Neuronal stem cell (in vitro differentiated cells): Measurements from ENCODE around the gene DMKN.
"Not testable (repeated sequence)": the region's sequence is repeated elsewhere in the genome, so short reads cannot be mapped to it uniquely, and the experiment has no call there.

Experiments
- DNase-seq: peaks from one replicate; pipeline ENCODE4 v3.0.0-alpha.2; 2013; ENCODE audit warnings: low spot score
- H2AFZ ChIP-seq: one replicate; pipeline ENCODE4 v1.6.1; 2013; ENCODE audit warnings: mild to moderate bottlenecking, low read length, inconsistent platforms
- H2AK5ac ChIP-seq: 2 replicates; pipeline ENCODE4 v1.6.1; 2013; ENCODE audit warnings: low read depth, mild to moderate bottlenecking, inconsistent platforms, low read length, moderate library complexity, mixed read lengths
- H2BK120ac ChIP-seq: 2 replicates; pipeline ENCODE4 v1.6.1; 2013; ENCODE audit warnings: low read depth, mild to moderate bottlenecking, inconsistent platforms, low read length, moderate library complexity, mixed read lengths
- H2BK12ac ChIP-seq: one replicate; pipeline ENCODE4 v1.6.1; 2013; ENCODE audit warnings: low read length, inconsistent platforms
- H2BK15ac ChIP-seq: 2 replicates; pipeline ENCODE4 v1.6.1; 2013; ENCODE audit warnings: mild to moderate bottlenecking, low read length, inconsistent platforms, mixed read lengths
- H2BK5ac ChIP-seq: one replicate; pipeline ENCODE4 v1.6.1; 2013; ENCODE audit warnings: inconsistent platforms, mild to moderate bottlenecking, low read length, moderate library complexity
- H3K14ac ChIP-seq: one replicate; pipeline ENCODE4 v1.6.1; 2013; ENCODE audit warnings: low read length, inconsistent platforms
- H3K18ac ChIP-seq: 2 replicates; pipeline ENCODE4 v1.6.1; 2013; ENCODE audit warnings: low read length, inconsistent platforms
- H3K23ac ChIP-seq: 2 replicates; pipeline ENCODE4 v1.6.1; 2013; ENCODE audit warnings: low read depth, mild to moderate bottlenecking, mixed read lengths, low read length, inconsistent platforms; ENCODE audit not compliant: poor library complexity
- H3K27ac ChIP-seq: replicated peaks from 3 replicates; pipeline ENCODE4 v1.5.1; 2013; ENCODE audit warnings: low read length, inconsistent platforms
- H3K27me3 ChIP-seq, 3 experiments: 2 replicates each; pipeline ENCODE4 v1.6.1; 2013; ENCODE audit warnings: low read length in 3 of 3, mild to moderate bottlenecking in 2 of 3, inconsistent platforms in 1 of 3, low read depth in 1 of 3, mixed read lengths in 1 of 3, moderate library complexity in 1 of 3; ENCODE audit not compliant: control insufficient read depth in 3 of 3, insufficient read depth in 3 of 3
- H3K36me3 ChIP-seq, 2 donors: replicated peaks in 1 of 2; 2 replicates each; pipeline ENCODE4 v1.6.1; 2013; ENCODE audit warnings: low read length in 2 of 2; ENCODE audit not compliant: control insufficient read depth in 2 of 2, insufficient read depth in 2 of 2
- H3K4ac ChIP-seq: 2 replicates; pipeline ENCODE4 v1.6.1; 2013; ENCODE audit warnings: inconsistent platforms, mild to moderate bottlenecking, low read length, moderate library complexity
- H3K4me1 ChIP-seq, 2 donors: 1 replicate in 1 of 2; 2 replicates in 1 of 2; pipeline ENCODE4 v1.6.1; 2013; ENCODE audit warnings: low read length in 2 of 2, low read depth in 1 of 2; ENCODE audit not compliant: control insufficient read depth in 2 of 2, insufficient read depth in 1 of 2
- H3K4me2 ChIP-seq: one replicate; pipeline ENCODE4 v1.6.1; 2013; ENCODE audit warnings: mild to moderate bottlenecking, low read length, inconsistent platforms; ENCODE audit not compliant: insufficient read depth, poor library complexity, severe bottlenecking
- H3K4me3 ChIP-seq, 2 donors: 2 replicates each; pipeline ENCODE4 v1.5.1; 2013; ENCODE audit warnings: low read length in 2 of 2, mild to moderate bottlenecking in 2 of 2, inconsistent platforms in 1 of 2, moderate library complexity in 1 of 2
- H3K79me1 ChIP-seq: one replicate; pipeline ENCODE4 v1.6.1; 2013; ENCODE audit warnings: low read depth, mild to moderate bottlenecking, inconsistent platforms, low read length, moderate library complexity
- H3K9ac ChIP-seq: one replicate; pipeline ENCODE4 v1.6.1; 2013; ENCODE audit warnings: mild to moderate bottlenecking, low read depth, low read length, inconsistent platforms; ENCODE audit not compliant: poor library complexity
- H3K9me3 ChIP-seq, 2 donors: replicated peaks in 1 of 2; 2 replicates each; pipeline versions ENCODE3 to v1.6.1; 2013; ENCODE audit warnings: low read length in 2 of 2, mild to moderate bottlenecking in 2 of 2, inconsistent platforms in 1 of 2, low read depth in 1 of 2, mixed read lengths in 1 of 2, moderate library complexity in 1 of 2; ENCODE audit not compliant: control insufficient read depth in 2 of 2, insufficient read depth in 1 of 2
- H4K8ac ChIP-seq: one replicate; pipeline ENCODE4 v1.6.1; 2013; ENCODE audit warnings: low read depth, mild to moderate bottlenecking, inconsistent platforms, low read length, moderate library complexity
- H4K91ac ChIP-seq: one replicate; pipeline ENCODE4 v1.6.1; 2013; ENCODE audit warnings: low read length, low read depth, mild to moderate bottlenecking, inconsistent platforms; ENCODE audit not compliant: poor library complexity
- WGBS, 2 donors: extraction: QIAGEN DNeasy Blood & Tissue Kit; methylation state at CpG; one replicate each; pipeline ENCODE4 v1.1.7; 2013; ENCODE audit warnings: missing lambda C conversion rate in 2 of 2, mixed read lengths in 1 of 2; ENCODE audit not compliant: insufficient read length in 2 of 2, insufficient replicate concordance in 1 of 2; ENCODE audit errors: extremely low coverage in 2 of 2; 5-methylcytosine and 5-hydroxymethylcytosine counted together

The DMKN gene

DNA sequence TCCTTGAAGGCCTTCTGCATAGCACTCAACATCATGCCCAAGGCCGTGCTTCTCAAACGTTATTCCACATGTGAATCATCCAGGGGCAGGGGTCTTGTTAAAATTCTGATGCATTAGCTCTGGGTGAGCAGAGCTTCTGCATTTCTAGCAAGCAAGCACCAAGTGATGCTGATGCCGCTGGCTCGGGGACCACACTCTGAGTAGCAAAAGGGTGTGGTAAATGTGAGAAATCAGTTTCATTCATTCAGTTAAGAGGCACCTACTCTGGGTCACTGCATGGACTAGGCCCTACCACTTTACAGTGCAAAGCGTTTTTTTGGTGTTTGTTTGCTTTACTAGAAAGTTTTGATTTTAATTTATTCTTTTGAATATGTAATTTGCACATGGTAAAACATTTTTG lies 30.4 kb downstream of the DMKN start:
- Histone ChIP-seq H3K18ac (no peak overlapping the region), H3K4me3 (no peak overlapping the region), H2BK12ac (no peak overlapping the region), H3K9me3 (no peaks in the 10 kb centered on the region), H2BK5ac (no peak overlapping the region), H3K9ac (no peak overlapping the region), H3K4me2 (no peak overlapping the region), H4K8ac (no peak overlapping the region), H3K4ac (no peak overlapping the region), H3K27me3 (peaks cover 0 to 18% (median 0%) of the 10 kb centered on the region in 3 experiments), H3K23ac (no peak overlapping the region), H2BK120ac (no peak overlapping the region), H3K14ac (no peak overlapping the region), H2AFZ (no peak overlapping the region), H3K4me1 (no peaks in the 10 kb centered on the region), H2AK5ac (no peak overlapping the region), H2BK15ac (no peak overlapping the region), H4K91ac (no peak overlapping the region), H3K27ac (no peak overlapping the region), H3K79me1 (no peaks in the 10 kb centered on the region), H3K36me3 (no peaks in the 10 kb centered on the region)
- WGBS, 2 donors = no CpG with 5 or more reads among the region's 5 CpGs
- DNase-seq = no peak

DNA sequence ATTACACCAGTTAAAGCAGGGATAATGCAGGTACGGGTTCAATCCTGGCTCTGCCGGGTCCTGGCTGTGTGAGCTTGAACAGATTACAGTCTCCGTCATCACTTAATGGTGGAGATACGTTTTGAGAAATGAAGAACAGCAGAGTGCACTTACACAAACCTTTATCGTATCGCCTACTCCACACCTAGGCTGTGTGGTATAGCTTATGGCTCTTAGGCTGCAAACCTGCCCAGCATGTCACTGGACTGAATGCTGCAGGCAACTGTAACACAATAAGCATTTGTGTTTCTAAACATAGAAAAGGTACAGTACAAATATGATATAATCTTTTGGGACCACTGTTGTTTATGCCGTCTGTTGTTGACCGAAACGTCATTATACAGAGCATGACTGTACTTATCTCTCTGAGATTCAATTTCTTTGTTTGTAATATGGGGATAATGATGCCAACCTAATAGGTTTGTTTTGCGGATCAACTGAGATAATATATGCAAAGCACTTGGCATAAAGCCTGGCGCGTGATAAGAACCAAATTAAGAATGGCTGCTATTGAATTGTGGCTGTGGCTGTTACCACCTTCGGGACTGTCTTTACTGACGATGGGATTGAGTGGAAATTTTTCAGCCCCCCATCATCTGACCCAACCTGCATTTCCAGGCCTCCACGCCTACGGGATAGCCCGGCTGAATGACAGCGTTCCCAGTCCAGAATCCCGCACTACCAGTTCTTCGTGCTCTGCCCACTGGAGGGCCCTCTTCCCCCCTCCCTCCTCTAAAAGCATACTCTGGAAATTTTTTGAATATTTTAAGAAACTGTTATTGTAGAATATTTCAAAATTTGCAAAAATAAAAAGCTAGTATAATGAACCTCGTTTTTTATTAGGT lies 34.4 kb downstream of the DMKN start:
- DNase-seq = no peak
- no peak overlapping the region for H3K4me2 ChIP-seq
- H3K4me3 ChIP-seq = no peak overlapping the region
- no peak overlapping the region for H4K8ac ChIP-seq
- H4K91ac ChIP-seq = no peak overlapping the region
- no peak overlapping the region for H3K9ac ChIP-seq
- no peak overlapping the region for H3K18ac ChIP-seq
- H2AK5ac ChIP-seq = no peak overlapping the region
- H3K27me3 ChIP-seq = peaks cover 0 to 2% (median 0%) of the 10 kb centered on the region in 3 experiments
- H2BK5ac ChIP-seq = no peak overlapping the region
- H2AFZ ChIP-seq = no peak overlapping the region
- H3K9me3 ChIP-seq = no peaks in the 10 kb centered on the region
- no peak overlapping the region for H3K23ac ChIP-seq
- no CpG with 5 or more reads among the region's 21 CpGs for WGBS, 2 donors
- H3K79me1 ChIP-seq = no peaks in the 10 kb centered on the region
- H2BK12ac ChIP-seq = no peak overlapping the region
- no peaks in the 10 kb centered on the region for H3K4me1 ChIP-seq
- no peaks in the 10 kb centered on the region for H3K36me3 ChIP-seq
- no peak overlapping the region for H3K27ac ChIP-seq
- H2BK15ac ChIP-seq = no peak overlapping the region
- H2BK120ac ChIP-seq = no peak overlapping the region
- H3K14ac ChIP-seq = no peak overlapping the region
- H3K4ac ChIP-seq = no peak overlapping the region

DNA sequence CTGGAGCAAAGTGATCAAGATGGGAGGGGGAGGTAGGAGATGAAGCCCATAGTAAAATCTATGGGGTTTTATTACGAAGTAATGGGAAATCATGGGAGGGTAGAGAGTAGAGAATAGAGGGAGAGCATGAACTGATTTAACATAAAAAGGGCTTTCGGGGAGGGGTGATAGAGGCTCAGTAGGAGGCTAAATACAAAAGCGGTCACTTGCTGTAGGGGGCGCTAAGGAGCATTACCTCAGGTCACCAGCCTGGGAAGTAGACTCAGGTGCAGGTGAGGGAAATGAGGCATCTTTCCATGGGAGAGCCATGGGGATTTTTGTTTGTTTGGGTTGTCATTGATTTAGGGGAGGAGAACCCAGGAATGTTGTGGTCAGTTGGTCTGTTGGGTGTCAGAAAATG lies 37.3 kb downstream of the DMKN start:
- Histone ChIP-seq H3K79me1 (no peaks in the 10 kb centered on the region), H2BK5ac (no peak overlapping the region), H2AK5ac (no peak overlapping the region), H3K4ac (no peak overlapping the region), H3K4me3 (no peak overlapping the region), H2AFZ (no peak overlapping the region), H4K91ac (no peak overlapping the region), H3K4me2 (no peak overlapping the region), H3K18ac (no peak overlapping the region), H3K23ac (no peak overlapping the region), H3K14ac (no peak overlapping the region), H3K36me3 (no peaks in the 10 kb centered on the region), H3K9me3 (no peaks in the 10 kb centered on the region), H3K9ac (no peak overlapping the region), H2BK12ac (no peak overlapping the region), H3K4me1 (no peaks in the 10 kb centered on the region), H2BK120ac (no peak overlapping the region), H4K8ac (no peak overlapping the region), H3K27ac (no peak overlapping the region), H3K27me3 (no peaks in the 10 kb centered on the region), H2BK15ac (no peak overlapping the region)
- DNase-seq = no peak
- WGBS, 2 donors = 100% methylated on average over 1 of the region's 4 CpGs; no CpG with 5 or more reads in 1 of the 2 donors

- H2AFZ ChIP-seq, H3K4me1 ChIP-seq, H2BK15ac ChIP-seq, H4K91ac ChIP-seq, H3K4me3 ChIP-seq, H3K79me1 ChIP-seq, H3K14ac ChIP-seq, H3K9me3 ChIP-seq, H3K18ac ChIP-seq, H2BK12ac ChIP-seq, H3K23ac ChIP-seq, H2AK5ac ChIP-seq, H3K36me3 ChIP-seq, H3K4me2 ChIP-seq, H3K27me3 ChIP-seq, H4K8ac ChIP-seq, H2BK5ac ChIP-seq, H3K27ac ChIP-seq, H3K9ac ChIP-seq, H2BK120ac ChIP-seq, H3K4ac ChIP-seq, DNase-seq: not testable (repeated sequence)
- WGBS, 2 donors = no CpG with 5 or more reads among the region's 7 CpGs
Measured at GRCh38 chr19:35474594-35474993, 38.9 kb downstream of the DMKN start.
